Measurements from ENCODE around the gene ADAM22.

The ADAM22 gene

DNA sequence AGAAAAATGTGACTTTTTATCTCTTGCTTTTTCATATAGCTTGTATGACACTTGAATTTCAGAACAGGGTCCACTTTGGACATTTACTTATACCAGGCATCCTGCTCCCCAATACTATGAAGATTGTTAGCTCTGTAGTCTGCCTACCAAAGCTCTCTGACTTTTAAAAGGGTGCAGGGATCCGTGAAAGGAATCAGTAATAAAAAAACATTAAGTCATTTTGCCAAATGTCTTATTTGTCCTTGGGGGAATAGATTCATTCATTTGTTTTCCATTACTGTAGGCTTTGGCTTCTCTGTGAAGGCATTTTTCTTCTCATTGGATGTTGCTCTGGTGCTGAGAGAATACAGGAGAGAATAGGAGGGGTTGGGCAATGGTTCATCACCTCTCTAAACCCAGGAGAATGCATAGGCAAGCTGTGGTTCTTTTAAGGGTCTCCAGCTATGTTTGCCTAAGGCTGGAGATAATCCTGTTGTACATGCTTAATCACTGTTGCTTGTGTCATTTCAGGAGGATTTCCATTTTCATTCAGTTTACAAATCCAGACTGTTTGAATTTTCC, 182.3 kb downstream of the ADAM22 start:
- Histone ChIP-seq H3K9me3 (ENCODE audit: control insufficient read depth, insufficient read depth, low read length) (no peaks in the 10 kb centered on the region), H3K9ac (ENCODE audit: low read depth, low read length) (no peak overlapping the region), H3K4me1 (ENCODE audit: insufficient read depth, low read length) (0 out of 2 replicates have a peak, but pooled peaks cover 6% of the 10 kb centered on the region), H3K36me3 (ENCODE audit: insufficient read depth, low read length) (no peaks in the 10 kb centered on the region)

DNA sequence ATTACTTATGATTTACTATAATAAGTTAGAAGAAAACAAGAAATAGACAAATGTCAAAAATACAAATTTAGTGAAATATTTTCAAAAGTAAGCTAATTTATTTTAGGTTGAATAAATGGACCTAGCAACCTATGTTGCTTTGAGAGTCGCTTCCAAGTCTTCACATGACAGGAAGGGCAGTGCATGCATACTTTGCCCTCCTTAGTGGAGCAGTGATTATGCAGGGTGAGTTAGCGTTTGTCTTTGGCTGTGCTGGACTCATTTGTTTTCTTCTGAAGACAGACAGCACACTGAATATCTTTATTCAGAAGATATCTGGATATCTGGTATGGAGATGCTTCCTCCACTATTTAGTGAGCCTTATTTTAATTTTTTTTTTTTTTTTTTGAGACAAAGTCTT, 183.3 kb downstream of the ADAM22 start:
- H3K9me3 ChIP-seq (ENCODE audit: control insufficient read depth, insufficient read depth, low read length), result no peaks in the 10 kb centered on the region
- H3K36me3 ChIP-seq (ENCODE audit: insufficient read depth, low read length), result no peaks in the 10 kb centered on the region
- 0 out of 2 replicates have a peak, but pooled peaks cover 6% of the 10 kb centered on the region for H3K4me1 ChIP-seq (ENCODE audit: insufficient read depth, low read length)
- no peak overlapping the region for H3K9ac ChIP-seq (ENCODE audit: low read depth, low read length)

DNA sequence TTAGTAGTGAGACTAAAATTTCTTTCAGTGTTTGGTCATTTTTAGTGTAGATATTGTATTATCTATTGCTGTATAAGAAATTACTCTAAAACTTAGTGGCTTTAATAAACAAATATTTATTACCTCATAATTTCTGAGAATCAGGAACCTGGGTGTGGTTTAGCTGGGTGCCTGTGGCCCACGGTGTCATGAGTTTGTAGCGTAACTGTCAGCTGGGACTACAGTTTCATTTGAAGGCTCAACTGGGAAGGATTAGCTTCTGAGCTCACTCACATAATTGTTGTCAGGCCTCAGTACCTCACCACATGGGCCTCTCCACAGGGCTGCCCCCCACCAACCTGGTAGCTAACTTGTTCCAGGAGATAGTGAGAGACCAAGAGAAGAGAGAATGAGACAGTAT, 187.3 kb downstream of the ADAM22 start:
- 0 out of 2 replicates have a peak, but pooled peaks cover 3% of the 10 kb centered on the region for H3K4me1 ChIP-seq (ENCODE audit: insufficient read depth, low read length)
- no peak overlapping the region for H3K9ac ChIP-seq (ENCODE audit: low read depth, low read length)
- H3K36me3 ChIP-seq (ENCODE audit: insufficient read depth, low read length), result no peaks in the 10 kb centered on the region
- no peaks in the 10 kb centered on the region for H3K9me3 ChIP-seq (ENCODE audit: control insufficient read depth, insufficient read depth, low read length)

DNA sequence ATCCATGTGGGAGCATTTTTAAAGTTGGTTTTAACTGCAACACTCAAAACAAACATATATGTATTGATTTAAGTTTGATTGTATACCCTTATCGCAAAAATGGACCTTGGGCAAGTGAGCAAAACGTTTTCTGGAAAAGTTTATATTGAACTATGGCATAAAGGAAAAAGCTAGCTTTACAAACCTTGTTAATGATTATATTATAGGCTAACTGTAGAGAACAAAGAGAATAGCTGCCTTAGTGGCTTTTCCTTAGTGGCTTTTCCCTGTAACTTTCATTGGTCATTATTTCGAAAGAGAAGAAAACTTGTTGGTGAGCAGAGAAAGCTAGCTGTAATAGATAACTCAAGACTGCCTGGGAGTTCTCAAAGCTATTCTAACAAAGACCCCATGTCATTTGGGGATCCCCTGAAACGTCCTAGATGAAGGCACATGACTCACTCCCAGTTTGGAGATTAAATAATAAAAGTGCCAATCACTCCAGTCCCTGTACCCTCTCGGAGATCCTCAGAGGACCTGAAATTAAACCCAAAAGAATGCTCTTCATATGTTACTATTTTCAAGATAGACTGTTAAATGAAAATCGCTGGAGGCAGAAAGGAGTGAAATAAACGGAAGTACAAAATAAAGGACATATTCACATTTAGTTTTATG, 193.7 kb downstream of the ADAM22 start:
- no peaks in the 10 kb centered on the region for H3K9me3 ChIP-seq (ENCODE audit: control insufficient read depth, insufficient read depth, low read length)
- H3K36me3 ChIP-seq (ENCODE audit: insufficient read depth, low read length), result no peaks in the 10 kb centered on the region
- no peaks in the 10 kb centered on the region for H3K4me1 ChIP-seq (ENCODE audit: insufficient read depth, low read length)
- H3K9ac ChIP-seq (ENCODE audit: low read depth, low read length), result no peak overlapping the region

DNA sequence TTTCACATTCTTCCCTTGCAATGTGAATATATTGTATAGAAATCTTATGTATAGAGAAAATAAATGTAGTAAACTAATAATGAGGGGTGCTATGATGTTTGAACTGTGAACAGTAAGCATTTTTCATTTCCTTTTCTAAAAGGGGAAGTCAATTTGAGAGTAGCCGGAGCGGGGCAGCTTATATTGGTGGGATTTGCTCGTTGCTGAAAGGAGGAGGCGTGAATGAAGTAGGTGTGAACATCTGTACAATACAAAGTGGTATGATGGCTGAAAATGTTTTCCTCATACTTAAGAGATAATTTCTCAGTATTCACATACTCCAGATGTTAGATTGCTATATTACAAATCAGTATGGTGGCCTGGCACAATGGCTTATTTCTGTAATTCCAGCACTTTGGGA, 198.7 kb downstream of the ADAM22 start:
- Histone ChIP-seq H3K9me3 (ENCODE audit: control insufficient read depth, insufficient read depth, low read length) (no peaks in the 10 kb centered on the region), H3K4me1 (ENCODE audit: insufficient read depth, low read length) (no peaks in the 10 kb centered on the region), H3K36me3 (ENCODE audit: insufficient read depth, low read length) (no peaks in the 10 kb centered on the region), H3K9ac (ENCODE audit: low read depth, low read length) (no peak overlapping the region)

DNA sequence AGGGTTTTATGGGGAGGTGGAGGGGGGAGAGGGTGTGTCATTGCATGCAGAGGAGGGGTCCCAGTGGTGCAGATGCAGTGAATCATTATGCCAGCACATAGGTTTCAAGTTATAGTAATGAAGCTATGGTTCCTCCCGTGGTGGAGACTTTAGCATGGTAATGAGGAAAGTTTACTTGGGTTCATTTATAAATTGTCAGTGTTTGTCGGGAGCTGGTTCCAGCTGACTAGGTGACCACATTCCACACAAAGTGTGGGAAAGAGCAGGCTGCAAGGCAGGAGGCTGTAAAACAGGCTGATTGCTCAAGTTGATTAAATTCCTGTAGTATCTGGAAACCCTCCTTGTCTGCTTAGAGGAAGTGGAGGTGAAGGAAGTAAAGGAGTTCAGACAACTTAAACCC, 206.9 kb downstream of the ADAM22 start:
- no peaks in the 10 kb centered on the region for H3K9me3 ChIP-seq (ENCODE audit: control insufficient read depth, insufficient read depth, low read length)
- H3K4me1 ChIP-seq (ENCODE audit: insufficient read depth, low read length), result no peaks in the 10 kb centered on the region
- H3K36me3 ChIP-seq (ENCODE audit: insufficient read depth, low read length), result no peaks in the 10 kb centered on the region
- H3K9ac ChIP-seq (ENCODE audit: low read depth, low read length), result no peak overlapping the region

DNA sequence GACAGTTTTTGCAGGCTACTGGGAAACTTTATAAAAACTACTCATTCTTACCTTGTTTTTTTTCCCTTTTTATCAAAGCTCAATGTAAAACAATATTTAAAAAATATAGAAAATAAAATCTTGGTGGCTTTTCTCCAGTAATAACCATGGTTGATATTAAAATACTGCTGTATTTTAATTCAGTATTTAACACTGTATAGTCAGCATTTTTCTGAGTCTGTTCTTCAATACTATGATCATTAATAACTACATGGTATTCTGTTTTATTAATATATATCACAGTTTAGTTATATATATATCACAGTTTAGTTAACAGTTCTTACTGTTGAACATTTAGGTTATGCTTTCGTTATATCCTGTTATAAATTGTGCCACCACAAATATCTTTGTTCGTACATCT, 207.4 kb downstream of the ADAM22 start:
- Histone ChIP-seq H3K9ac (ENCODE audit: low read depth, low read length) (no peak overlapping the region), H3K36me3 (ENCODE audit: insufficient read depth, low read length) (no peaks in the 10 kb centered on the region), H3K4me1 (ENCODE audit: insufficient read depth, low read length) (no peaks in the 10 kb centered on the region), H3K9me3 (ENCODE audit: control insufficient read depth, insufficient read depth, low read length) (no peaks in the 10 kb centered on the region)

DNA sequence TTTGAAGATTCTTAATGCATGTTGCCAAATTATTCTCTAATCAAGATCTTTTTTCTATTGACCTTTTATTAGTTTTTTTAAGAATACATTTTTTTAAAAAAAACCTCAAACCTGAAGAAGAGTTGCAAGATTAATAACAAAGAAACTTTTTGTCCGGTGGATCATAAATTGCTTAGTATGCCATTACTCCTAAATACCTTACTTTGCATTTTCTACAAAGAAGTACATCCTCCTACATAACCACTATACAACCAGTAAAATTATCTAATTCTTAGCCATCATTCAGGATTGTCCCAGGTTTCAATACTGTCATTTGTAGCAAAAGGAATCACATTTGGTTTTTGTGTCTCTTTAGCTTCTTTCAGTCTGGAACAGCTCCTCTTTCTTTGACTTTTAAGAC, 207.9 kb downstream of the ADAM22 start:
- no peaks in the 10 kb centered on the region for H3K4me1 ChIP-seq (ENCODE audit: insufficient read depth, low read length)
- no peak overlapping the region for H3K9ac ChIP-seq (ENCODE audit: low read depth, low read length)
- H3K36me3 ChIP-seq (ENCODE audit: insufficient read depth, low read length), result no peaks in the 10 kb centered on the region
- H3K9me3 ChIP-seq (ENCODE audit: control insufficient read depth, insufficient read depth, low read length), result no peaks in the 10 kb centered on the region

DNA sequence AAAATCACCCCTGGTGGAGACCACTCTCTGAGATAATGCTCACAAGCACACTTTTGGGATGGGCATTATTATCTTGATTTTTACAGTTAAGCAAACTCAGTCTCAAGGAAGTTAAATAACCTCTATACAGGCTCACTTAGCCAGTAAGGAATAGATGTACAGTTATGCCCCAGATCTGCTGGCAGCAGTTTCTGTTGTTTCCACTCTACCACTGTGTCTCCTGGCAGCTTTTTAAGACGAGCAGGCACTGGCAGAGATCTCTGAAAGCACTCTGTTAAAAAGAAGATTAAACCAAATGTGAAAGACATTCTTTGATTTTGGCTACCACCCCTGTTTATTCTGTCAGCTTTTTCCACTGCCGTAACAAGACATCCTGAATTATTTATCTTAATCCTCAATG, 212.6 kb downstream of the ADAM22 start:
- Histone ChIP-seq H3K9me3 (ENCODE audit: control insufficient read depth, insufficient read depth, low read length) (no peaks in the 10 kb centered on the region), H3K4me1 (ENCODE audit: insufficient read depth, low read length) (no peaks in the 10 kb centered on the region)

DNA sequence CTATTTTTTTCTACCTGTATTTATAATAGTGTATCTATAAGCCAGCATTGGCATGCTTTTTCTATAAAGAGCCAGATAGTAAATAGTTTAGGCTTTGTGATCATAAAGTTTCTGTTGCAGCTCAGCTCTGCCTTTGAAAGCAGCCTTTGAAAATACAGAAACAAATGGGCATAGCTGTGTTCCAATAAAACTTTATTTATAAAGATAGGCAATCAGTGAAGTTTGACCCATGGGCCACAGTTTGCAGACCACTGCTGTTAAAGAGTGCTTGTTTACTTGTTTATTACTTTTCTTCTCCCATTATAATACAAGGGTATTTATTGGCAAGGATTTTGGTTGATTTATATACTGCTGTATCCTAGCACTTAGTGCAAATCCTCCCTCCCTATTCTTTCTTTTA, 213.3 kb downstream of the ADAM22 start:
- H3K36me3 ChIP-seq (ENCODE audit: insufficient read depth, low read length), result no peaks in the 10 kb centered on the region

More for the DNA sequence above, 212.6 kb downstream of the ADAM22 start:
- Histone ChIP-seq H3K9ac (ENCODE audit: low read depth, low read length) (no peak overlapping the region), H3K36me3 (ENCODE audit: insufficient read depth, low read length) (no peaks in the 10 kb centered on the region)

DNA sequence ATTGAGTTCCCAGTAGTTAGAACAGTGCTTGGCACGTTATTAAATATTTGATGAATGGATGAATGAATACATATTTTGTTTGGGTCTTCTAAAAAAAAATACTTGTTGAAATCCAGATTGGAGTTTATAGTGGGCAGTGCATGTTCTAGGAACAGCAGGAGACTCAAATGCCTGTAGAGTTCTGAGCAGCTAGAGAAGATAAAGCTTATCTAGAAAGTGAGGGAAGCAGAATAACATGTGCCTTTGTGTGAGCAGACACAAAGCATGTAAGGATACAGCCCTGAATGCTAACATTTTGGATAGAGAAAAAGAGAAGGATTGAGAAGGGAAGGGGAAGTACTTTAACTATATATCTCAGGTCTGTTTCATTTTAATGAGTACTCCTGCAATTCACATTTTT, 213.9 kb downstream of the ADAM22 start:
- no peak overlapping the region for H3K9ac ChIP-seq (ENCODE audit: low read depth, low read length)
- H3K36me3 ChIP-seq (ENCODE audit: insufficient read depth, low read length), result no peaks in the 10 kb centered on the region
- H3K4me1 ChIP-seq (ENCODE audit: insufficient read depth, low read length), result no peaks in the 10 kb centered on the region; the same call in 1 of the 2 replicates
- H3K9me3 ChIP-seq (ENCODE audit: control insufficient read depth, insufficient read depth, low read length), result no peaks in the 10 kb centered on the region

More for the DNA sequence above, 213.3 kb downstream of the ADAM22 start:
- Histone ChIP-seq H3K9ac (ENCODE audit: low read depth, low read length) (no peak overlapping the region), H3K9me3 (ENCODE audit: control insufficient read depth, insufficient read depth, low read length) (no peaks in the 10 kb centered on the region), H3K4me1 (ENCODE audit: insufficient read depth, low read length) (no peaks in the 10 kb centered on the region)

DNA sequence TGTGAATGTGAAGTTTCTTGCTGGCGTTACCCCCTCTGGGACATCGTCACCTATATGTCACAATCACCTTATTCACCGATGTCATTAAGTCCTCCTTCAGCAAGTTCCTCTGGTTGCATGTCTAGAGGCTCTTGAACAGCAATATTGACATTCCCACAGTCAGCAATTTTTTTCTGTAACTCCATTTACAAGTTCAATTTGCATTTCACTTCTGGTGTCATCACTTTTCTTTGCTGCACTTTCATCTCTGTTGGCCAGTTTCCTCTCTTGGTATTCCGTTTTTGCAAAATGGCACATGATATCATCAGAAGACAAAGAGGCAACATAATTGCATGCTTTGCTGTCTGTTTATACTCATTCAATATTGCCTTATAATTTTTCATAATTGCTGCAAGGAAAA, 216.0 kb downstream of the ADAM22 start:
- H3K9me3 ChIP-seq (ENCODE audit: control insufficient read depth, insufficient read depth, low read length), result no peaks in the 10 kb centered on the region
- no peak overlapping the region for H3K9ac ChIP-seq (ENCODE audit: low read depth, low read length)
- H3K36me3 ChIP-seq (ENCODE audit: insufficient read depth, low read length), result no peaks in the 10 kb centered on the region
- H3K4me1 ChIP-seq (ENCODE audit: insufficient read depth, low read length), result no peaks in the 10 kb centered on the region; the same call in 1 of the 2 replicates

DNA sequence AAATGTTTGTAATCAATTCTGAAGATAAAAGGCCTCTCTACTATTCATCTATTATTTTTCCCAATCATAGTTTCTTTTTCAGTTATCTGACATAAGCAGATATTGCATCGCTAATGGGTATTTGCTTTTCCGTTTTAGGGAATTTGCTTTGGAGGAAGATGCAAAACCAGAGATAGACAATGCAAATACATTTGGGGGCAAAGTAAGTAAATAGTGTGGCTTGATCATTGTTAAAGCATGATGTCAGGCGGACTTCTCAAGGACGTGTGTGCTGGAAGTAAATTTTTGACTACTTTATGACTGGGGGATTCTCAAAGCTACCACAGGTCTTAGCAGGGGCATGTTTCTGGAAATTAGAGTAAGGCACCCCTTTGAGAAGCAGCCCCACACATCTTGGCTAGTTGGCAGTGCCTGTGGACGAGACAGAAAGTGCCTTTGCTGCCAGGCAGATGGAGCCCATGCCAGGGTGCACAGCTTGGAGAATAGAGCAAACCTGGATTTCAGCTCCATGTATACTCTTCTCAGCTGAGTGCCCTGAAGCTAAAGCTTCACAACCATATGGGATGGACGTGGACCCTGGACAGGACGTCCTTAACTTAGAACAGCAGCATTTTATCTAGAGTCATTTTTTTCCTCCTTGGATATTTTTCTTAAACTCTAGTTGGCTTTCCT, 217.2 kb downstream of the ADAM22 start:
- Histone ChIP-seq H3K9ac (ENCODE audit: low read depth, low read length) (no peak overlapping the region), H3K36me3 (ENCODE audit: insufficient read depth, low read length) (no peaks in the 10 kb centered on the region), H3K4me1 (ENCODE audit: insufficient read depth, low read length) (no peaks in the 10 kb centered on the region; the same call in 1 of the 2 replicates), H3K9me3 (ENCODE audit: control insufficient read depth, insufficient read depth, low read length) (no peaks in the 10 kb centered on the region)

DNA sequence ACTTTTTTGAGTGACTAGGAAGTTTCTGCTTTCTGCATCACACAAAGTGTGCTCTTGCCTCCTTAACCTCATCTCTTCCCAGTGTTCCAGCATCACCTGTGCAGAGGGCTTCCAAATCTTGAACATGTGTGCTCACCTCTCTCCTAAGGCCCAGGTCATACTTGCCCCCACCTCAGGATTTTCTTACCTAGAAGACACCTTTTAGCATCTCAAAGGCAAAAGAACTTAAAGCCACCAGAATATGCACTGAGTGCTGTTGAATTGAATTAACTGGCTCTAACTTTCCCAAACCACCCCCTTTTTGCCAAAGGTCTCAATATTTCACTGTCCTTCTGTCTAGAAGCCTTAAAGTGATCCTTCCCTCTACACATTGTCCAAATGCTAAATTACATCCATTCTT, 219.3 kb downstream of the ADAM22 start:
- Histone ChIP-seq H3K4me1 (ENCODE audit: insufficient read depth, low read length) (no peaks in the 10 kb centered on the region; the same call in 1 of the 2 replicates), H3K36me3 (ENCODE audit: insufficient read depth, low read length) (no peaks in the 10 kb centered on the region), H3K9me3 (ENCODE audit: control insufficient read depth, insufficient read depth, low read length) (no peaks in the 10 kb centered on the region), H3K9ac (ENCODE audit: low read depth, low read length) (no peak overlapping the region)

DNA sequence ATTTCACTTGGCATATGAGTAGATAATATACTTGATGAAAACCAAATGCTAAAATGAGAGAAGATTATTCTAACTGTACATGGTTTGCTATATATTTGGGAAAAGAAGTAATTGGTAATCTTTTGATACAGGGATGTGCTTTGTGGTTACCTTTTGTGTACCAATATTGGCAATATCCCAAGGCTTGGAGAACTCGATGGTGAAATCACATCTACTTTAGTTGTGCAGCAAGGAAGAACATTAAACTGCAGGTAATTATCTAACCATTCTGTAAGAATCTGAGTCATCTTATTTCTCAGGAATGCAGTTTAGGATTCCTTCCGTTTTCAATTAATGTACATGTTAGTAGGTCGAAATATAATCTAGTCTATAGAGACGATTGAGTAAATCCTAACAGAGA, 221.7 kb downstream of the ADAM22 start:
- no peaks in the 10 kb centered on the region for H3K36me3 ChIP-seq (ENCODE audit: insufficient read depth, low read length)
- no peaks in the 10 kb centered on the region; the same call in 1 of the 2 replicates for H3K4me1 ChIP-seq (ENCODE audit: insufficient read depth, low read length)
- no peaks in the 10 kb centered on the region for H3K9me3 ChIP-seq (ENCODE audit: control insufficient read depth, insufficient read depth, low read length)
- H3K9ac ChIP-seq (ENCODE audit: low read depth, low read length), result no peak overlapping the region
